GM04503 (cell line): Measurements from ENCODE around the gene INPP1.
"Not testable (repeated sequence)": the region's sequence is repeated elsewhere in the genome, so short reads cannot be mapped to it uniquely, and the experiment has no call there.

Source experiments
- DNase-seq: peaks from one replicate; pipeline ENCODE4 v3.0.0-alpha.2; 2012; ENCODE audit warnings: low read depth

Gene INPP1, protein sequence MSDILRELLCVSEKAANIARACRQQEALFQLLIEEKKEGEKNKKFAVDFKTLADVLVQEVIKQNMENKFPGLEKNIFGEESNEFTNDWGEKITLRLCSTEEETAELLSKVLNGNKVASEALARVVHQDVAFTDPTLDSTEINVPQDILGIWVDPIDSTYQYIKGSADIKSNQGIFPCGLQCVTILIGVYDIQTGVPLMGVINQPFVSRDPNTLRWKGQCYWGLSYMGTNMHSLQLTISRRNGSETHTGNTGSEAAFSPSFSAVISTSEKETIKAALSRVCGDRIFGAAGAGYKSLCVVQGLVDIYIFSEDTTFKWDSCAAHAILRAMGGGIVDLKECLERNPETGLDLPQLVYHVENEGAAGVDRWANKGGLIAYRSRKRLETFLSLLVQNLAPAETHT

GRCh38 chr2:190343536-190344275, at the start of gene INPP1:
INPP1 (plus strand) TSS chr2:190343589; CDS start chr2:190360103, 16,514 bp downstream.
- DNase-seq, result no peak

DNA sequence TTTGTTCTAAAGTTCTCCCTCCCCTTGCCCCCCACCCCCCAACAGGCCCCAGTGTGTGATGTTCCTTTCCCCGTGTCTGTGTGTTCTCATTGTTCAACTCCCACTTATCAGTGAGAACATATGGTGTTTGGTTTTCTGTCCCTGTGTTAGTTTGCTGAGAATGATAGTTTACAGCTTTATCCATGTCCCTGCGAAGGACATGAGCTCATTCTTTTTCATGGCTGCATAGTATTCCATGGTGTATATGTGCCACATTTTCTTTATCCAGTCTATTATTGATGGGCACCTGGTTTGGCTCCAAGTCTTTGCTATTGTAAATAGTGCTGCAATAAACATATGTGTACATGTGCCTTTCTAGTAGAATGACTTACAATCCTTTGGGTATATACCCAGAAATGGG, 45.5 kb upstream of the INPP1 start:
- not testable (repeated sequence) for DNase-seq

GRCh38 chr2:190301032-190301431, 42.4 kb upstream of the INPP1 start:
- no peak for DNase-seq

DNA sequence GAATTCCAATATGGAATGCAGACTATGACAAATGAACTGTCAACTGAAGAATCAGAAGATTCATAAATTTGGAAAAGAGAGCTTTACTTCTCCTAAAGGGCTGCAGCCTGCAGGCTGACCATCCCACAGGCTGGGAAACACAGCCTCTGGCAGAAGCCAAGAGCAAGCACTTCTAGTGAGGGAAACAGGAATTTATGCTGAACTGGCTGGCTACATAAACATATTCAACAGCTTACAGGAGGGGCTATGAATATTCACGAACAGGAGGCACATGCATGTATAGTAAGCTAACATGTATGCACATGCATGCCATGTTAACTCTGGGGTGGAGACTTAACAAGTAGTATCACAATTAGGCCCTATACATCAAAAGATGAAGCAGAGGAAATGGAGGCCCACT, 41.3 kb upstream of the INPP1 start:
- DNase-seq, result no peak

DNA sequence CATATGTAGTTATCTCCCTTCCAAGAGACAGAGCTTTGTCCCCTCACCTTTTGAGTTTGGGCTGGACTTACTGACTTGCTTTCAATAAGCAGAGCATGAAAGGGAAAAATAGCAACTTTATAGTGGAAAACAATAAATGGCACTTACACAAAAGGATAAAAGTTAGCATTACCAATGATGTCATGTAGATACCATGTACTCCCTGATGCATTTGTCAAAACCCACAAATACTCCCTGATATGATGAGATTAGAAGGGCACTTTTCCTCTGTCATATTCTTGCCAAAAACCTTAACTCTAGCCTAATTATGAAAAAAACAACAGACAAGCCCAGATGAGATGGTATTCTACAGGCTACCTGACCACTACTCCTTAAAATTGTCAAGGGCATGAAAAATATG, 39.7 kb upstream of the INPP1 start:
- no peak for DNase-seq

DNA sequence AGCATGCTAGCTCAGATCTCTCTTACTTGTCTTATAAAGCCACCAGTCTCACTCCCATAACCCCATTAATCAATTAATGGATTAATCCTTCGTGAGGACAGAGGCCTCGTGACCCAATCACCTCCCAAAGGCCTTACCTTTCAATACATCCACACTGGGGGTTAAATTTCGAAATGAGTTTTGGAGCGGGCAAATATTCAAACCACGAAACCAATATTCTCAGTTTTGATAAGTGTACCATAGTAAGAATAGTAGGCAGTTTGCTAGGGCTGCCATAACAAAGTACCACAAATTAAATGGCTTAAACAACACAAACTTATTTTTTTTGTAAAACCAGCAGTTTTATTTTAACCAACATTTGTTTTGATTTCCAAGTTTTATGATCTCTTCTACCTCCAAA, 39.0 kb upstream of the INPP1 start:
- DNase-seq, result no peak

- DNase-seq, result no peak
Measured at GRCh38 chr2:190308031-190308430, 35.4 kb upstream of the INPP1 start.

GRCh38 chr2:190311893-190312634, 31.3 kb upstream of the INPP1 start:
- no peak for DNase-seq

- DNase-seq, result not testable (repeated sequence)
Measured at GRCh38 chr2:190312635-190313025, 30.8 kb upstream of the INPP1 start.

- no peak for DNase-seq
Measured at GRCh38 chr2:190313880-190314279, 29.5 kb upstream of the INPP1 start.

DNA sequence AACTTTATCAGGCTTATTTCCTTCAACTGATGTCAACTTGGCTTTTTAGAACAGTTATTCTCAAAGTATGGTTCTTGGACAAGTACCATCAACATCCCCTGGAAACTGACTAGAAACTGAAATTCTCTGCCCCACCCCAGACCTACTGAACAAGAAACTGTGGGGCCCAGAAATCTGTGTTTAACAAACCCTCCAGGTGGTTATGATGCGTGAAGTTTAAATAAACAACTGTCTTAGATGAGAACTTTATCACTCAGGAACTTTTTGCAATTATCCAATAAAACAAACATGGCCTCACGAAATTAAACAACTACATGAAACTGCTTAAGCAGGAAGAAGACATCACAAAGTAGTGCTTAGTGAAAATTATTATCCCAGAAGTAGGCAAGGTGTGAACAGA, 28.1 kb upstream of the INPP1 start:
- DNase-seq, result no peak

DNA sequence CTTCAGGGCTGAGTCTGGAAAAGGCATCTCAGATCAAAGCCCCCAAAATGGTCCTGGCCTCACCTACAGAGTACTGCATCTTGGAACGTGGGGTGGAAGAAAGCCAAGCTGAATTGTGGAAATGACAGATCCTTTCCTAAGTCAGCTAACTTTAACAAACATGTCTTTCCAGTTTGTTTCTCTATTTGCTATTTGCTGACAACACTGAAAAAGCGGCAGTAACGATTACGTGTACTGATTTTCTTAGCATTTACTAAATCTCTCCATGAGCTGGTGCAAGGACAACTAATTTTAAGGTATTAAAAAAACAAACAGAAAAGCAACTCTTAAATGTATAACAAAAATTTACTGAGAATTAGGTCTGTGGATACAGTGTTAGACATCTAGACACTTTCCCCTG, 24.9 kb upstream of the INPP1 start:
- no peak for DNase-seq

GRCh38 chr2:190318931-190319554, 24.3 kb upstream of the INPP1 start:
- DNase-seq, result no peak

DNA sequence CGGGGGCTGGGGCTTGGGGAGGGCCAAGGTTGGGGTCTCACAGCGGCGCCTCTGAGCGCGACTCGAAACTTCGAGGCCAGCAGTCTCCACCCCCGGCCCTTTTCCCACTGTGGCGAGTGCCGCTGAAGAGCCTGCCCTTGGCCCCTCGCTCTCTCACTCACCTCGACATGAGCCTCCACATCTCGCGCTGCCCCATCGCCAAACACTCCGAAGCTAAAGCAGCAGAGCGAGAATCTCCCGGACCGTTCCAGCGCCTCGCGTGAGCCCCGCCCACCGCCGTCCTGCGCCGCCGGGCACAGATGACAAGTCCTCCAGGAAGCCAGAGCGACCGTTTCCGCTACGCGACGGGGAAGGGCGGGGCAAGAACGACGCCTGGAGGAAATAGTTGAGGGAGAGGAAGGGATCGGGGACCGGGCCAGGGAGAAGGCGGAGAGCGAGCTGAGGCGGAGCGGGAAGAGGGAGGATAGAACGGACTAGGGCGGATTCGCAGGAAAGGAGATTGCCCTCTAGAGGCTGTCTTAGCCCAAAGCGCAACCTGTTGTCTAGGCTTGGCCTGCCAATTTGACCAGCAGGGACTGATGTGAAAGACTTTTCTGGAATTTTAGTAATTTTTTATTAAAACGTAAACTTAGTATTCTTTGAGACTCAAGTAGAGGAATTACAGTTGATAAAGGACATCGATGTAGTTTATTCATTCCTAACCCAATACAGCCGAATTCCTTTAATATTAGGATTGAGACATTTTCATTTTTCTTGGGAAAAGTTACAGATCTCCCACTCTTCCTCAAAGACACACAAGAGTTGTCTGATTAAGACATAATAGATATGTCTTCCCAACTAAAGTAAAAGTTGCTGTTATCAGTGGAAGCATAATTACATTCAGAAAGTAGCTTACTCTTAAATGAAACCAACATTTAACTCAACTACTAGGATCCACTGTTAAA, 23.6 kb upstream of the INPP1 start, which contains the start of gene HIBCH:
HIBCH (minus strand) TSS at position 272 of the 944 bp plus-strand sequence; CDS start at position 196, 76 bp downstream.
- peak; percentile 96 for DNase-seq

- DNase-seq, result no peak
Measured at GRCh38 chr2:190320696-190321095, 22.7 kb upstream of the INPP1 start.

- DNase-seq, result no peak
Measured at GRCh38 chr2:190323406-190323805, 20.0 kb upstream of the INPP1 start.

- no peak for DNase-seq
Measured at GRCh38 chr2:190325588-190325987, 17.8 kb upstream of the INPP1 start.

- no peak for DNase-seq
Measured at GRCh38 chr2:190327867-190328572, 15.4 kb upstream of the INPP1 start.

GRCh38 chr2:190328573-190329147, 14.7 kb upstream of the INPP1 start:
- DNase-seq, result no peak

- no peak for DNase-seq
Measured at GRCh38 chr2:190333395-190333794, 10.0 kb upstream of the INPP1 start.
